HG02938 (cell line): ENCODE results near the gene MAP4K4.

ENCODE experiments used
- ATAC-seq: cut with Tn5 transposase; IDR thresholded peaks from one replicate; pipeline ENCODE4 v1.9.1; 2021; ENCODE audit warnings: mild to moderate bottlenecking, moderate library complexity; ENCODE audit not compliant: unreplicated experiment

Gene MAP4K4

GRCh38 chr2:101859604-101860003 lies 162.1 kb downstream of the MAP4K4 start:
- no peak for ATAC-seq

- ATAC-seq = no peak
Measured at GRCh38 chr2:101860157-101860556, 162.7 kb downstream of the MAP4K4 start.

- ATAC-seq = no peak
Measured at GRCh38 chr2:101860782-101861181, 163.3 kb downstream of the MAP4K4 start.

GRCh38 chr2:101861382-101861781 lies 163.9 kb downstream of the MAP4K4 start:
- ATAC-seq = no peak

- ATAC-seq = no peak
Measured at GRCh38 chr2:101863534-101863933, 166.0 kb downstream of the MAP4K4 start.

GRCh38 chr2:101864426-101864825 lies 166.9 kb downstream of the MAP4K4 start:
- no peak for ATAC-seq

- ATAC-seq = no peak
Measured at GRCh38 chr2:101868525-101868924, 171.0 kb downstream of the MAP4K4 start.

- ATAC-seq = no peak
Measured at GRCh38 chr2:101869527-101869926, 172.0 kb downstream of the MAP4K4 start.

- ATAC-seq = no peak
Measured at GRCh38 chr2:101870444-101870843, 172.9 kb downstream of the MAP4K4 start.

- ATAC-seq = no peak
Measured at GRCh38 chr2:101871480-101871879, 174.0 kb downstream of the MAP4K4 start.

- no peak for ATAC-seq
Measured at GRCh38 chr2:101872480-101872879, 175.0 kb downstream of the MAP4K4 start.

- no peak for ATAC-seq
Measured at GRCh38 chr2:101873543-101873942, 176.0 kb downstream of the MAP4K4 start.

- no peak for ATAC-seq
Measured at GRCh38 chr2:101874069-101874468, 176.6 kb downstream of the MAP4K4 start.

- ATAC-seq = no peak
Measured at GRCh38 chr2:101879466-101879865, 182.0 kb downstream of the MAP4K4 start.

- no peak for ATAC-seq
Measured at GRCh38 chr2:101881131-101881530, 183.6 kb downstream of the MAP4K4 start.

GRCh38 chr2:101882769-101883307 lies 185.3 kb downstream of the MAP4K4 start:
- ATAC-seq = no peak

- ATAC-seq = no peak
Measured at GRCh38 chr2:101883860-101884259, 186.4 kb downstream of the MAP4K4 start.

GRCh38 chr2:101884423-101884822 lies 186.9 kb downstream of the MAP4K4 start:
- no peak for ATAC-seq

- no peak for ATAC-seq
Measured at GRCh38 chr2:101887328-101887727, 189.8 kb downstream of the MAP4K4 start.

GRCh38 chr2:101889460-101890098 lies 192.1 kb downstream of the MAP4K4 start:
- no peak for ATAC-seq

GRCh38 chr2:101892377-101892776 lies 194.9 kb downstream of the MAP4K4 start:
- ATAC-seq = no peak

- ATAC-seq = no peak
Measured at GRCh38 chr2:101893681-101894381, 196.3 kb downstream of the MAP4K4 start.
